A549 (cell line): ENCODE data around the gene TMED8. TPM values are rescaled to one million over a fixed set of nuclear protein-coding genes. Genes with fewer than 3 reads are reported as not detected.

ENCODE experiments used
- ATAC-seq, 2 experiments: fragments of 200-7000 bp in 1 of 2; fragments of >200 bp in 1 of 2; cut with Nextera tagmentation in 1 of 2; cut with Tn5 transposase in 1 of 2; 3 replicates each; pipeline versions ENCODE4 v1.8.0 to v1.9.1; 2018 to 2020; ENCODE audit warnings: mild to moderate bottlenecking in 1 of 2, moderate library complexity in 1 of 2
- CTCF ChIA-PET: fragments of 300-600 bp; sonication (Branson Sonifier 250); formaldehyde crosslinking; extraction: SDS; loops from one replicate; lab custom pipeline; 2021; ENCODE audit warnings: antibody characterized with exemption, inconsistent platforms; lab: Yijun Ruan, JAX
- POLR2A ChIA-PET: fragments of 350-600 bp; formaldehyde crosslinking; extraction: SDS; loops from one replicate; lab custom pipeline; 2021; ENCODE audit warnings: antibody characterized with exemption, inconsistent platforms; lab: Yijun Ruan, JAX
- DNase-seq, 2 experiments: peaks; one replicate each; pipeline versions ENCODE4 v3.0.0 to v3.0.0-alpha.2; 2011 to 2016; ENCODE audit warnings: low read depth in 1 of 2, low spot score in 1 of 2
- FAIRE-seq: peaks from 2 replicates; lab custom pipeline; 2011; peaks lifted over from hg19 to GRCh38; lab: Jason Lieb, UNC
- H3K27ac ChIP-seq, 2 experiments: fragments of >200 bp; sonication (Bioruptor Twin); formaldehyde crosslinking; 3 replicates each; pipeline ENCODE4 v1.5.1; 2016 to 2017
- H3K4me1 ChIP-seq: fragments of >200 bp; sonication (Bioruptor Twin); formaldehyde crosslinking; 3 replicates; pipeline ENCODE4 v1.6.1; 2016
- H3K4me2 ChIP-seq: fragments of >200 bp; sonication (Bioruptor Twin); formaldehyde crosslinking; 3 replicates; pipeline ENCODE4 v1.6.1; 2016
- H3K4me3 ChIP-seq: fragments of >200 bp; sonication (Bioruptor Twin); formaldehyde crosslinking; 3 replicates; pipeline ENCODE4 v1.5.1; 2016
- H3K9me3 ChIP-seq: fragments of >200 bp; sonication (Bioruptor Twin); formaldehyde crosslinking; 3 replicates; pipeline ENCODE4 v1.6.1; 2016
- ATOH8 ChIP-seq: fragments of 250-450 bp; sonication (Bioruptor Pico); IDR thresholded peaks from 2 replicates; pipeline ENCODE4 v1.5.0; 2020; ENCODE audit warnings: low read depth, mild to moderate bottlenecking, moderate library complexity
- BCL3 ChIP-seq: fragments of >200 bp; sonication (Bioruptor Twin); formaldehyde crosslinking; IDR thresholded peaks from 3 replicates; pipeline ENCODE4 v1.6.1; 2016
- CBX2 ChIP-seq: fragments of 200-600 bp; sonication (generic); IDR thresholded peaks from 2 replicates; pipeline ENCODE4 v1.6.1; 2016; ENCODE audit warnings: low read depth, mild to moderate bottlenecking, borderline replicate concordance
- CBX8 ChIP-seq: fragments of 200-600 bp; sonication (generic); IDR thresholded peaks from 2 replicates; pipeline ENCODE4 v1.6.1; 2016
- CEBPB ChIP-seq, 2 experiments: fragments of >200 bp in 1 of 2; sonication (Bioruptor Twin) in 1 of 2; formaldehyde crosslinking in 1 of 2; IDR thresholded peaks; 2 replicates each; pipeline ENCODE4 v1.6.1; 2012 to 2016
- CHD2 ChIP-seq: fragments of 150-350 bp; IDR thresholded peaks from 2 replicates; pipeline ENCODE4 v1.6.1; 2014; ENCODE audit warnings: low read length; ENCODE audit not compliant: partially characterized antibody
- E2F6 ChIP-seq: IDR thresholded peaks from 2 replicates; pipeline ENCODE4 v1.6.1; 2012; ENCODE audit warnings: low read depth, borderline replicate concordance
- EP300 ChIP-seq, 2 experiments: fragments of >200 bp; sonication (Bioruptor Twin); formaldehyde crosslinking; IDR thresholded peaks; 2 replicates in 1 of 2; 3 replicates in 1 of 2; pipeline ENCODE4 v1.6.1; 2016 to 2017
- FOSL2 ChIP-seq, 2 experiments: fragments of 450-650 bp in 1 of 2; fragments of >200 bp in 1 of 2; sonication (Bioruptor Twin) in 1 of 2; formaldehyde crosslinking; IDR thresholded peaks; 2 replicates each; pipeline versions ENCODE4 v1.5.0 to v1.6.1; 2016 to 2020; ENCODE audit warnings: mild to moderate bottlenecking in 1 of 2, moderate library complexity in 1 of 2
- FOXS1 ChIP-seq: fragments of 250-450 bp; sonication (Bioruptor Pico); IDR thresholded peaks from 2 replicates; pipeline ENCODE4 v1.5.0; 2020; ENCODE audit warnings: mild to moderate bottlenecking, moderate library complexity
- HEYL ChIP-seq: fragments of 250-450 bp; sonication (Bioruptor Pico); IDR thresholded peaks from 2 replicates; pipeline ENCODE4 v1.8.0; 2021; ENCODE audit warnings: mild to moderate bottlenecking, moderate library complexity
- HOXA7 ChIP-seq: fragments of 250-450 bp; sonication (Bioruptor Pico); IDR thresholded peaks from 2 replicates; pipeline ENCODE4 v1.5.0; 2020; ENCODE audit warnings: mild to moderate bottlenecking, moderate library complexity
- HOXB13 ChIP-seq: fragments of 250-450 bp; sonication (Bioruptor Pico); IDR thresholded peaks from 2 replicates; pipeline ENCODE4 v1.5.0; 2020; ENCODE audit warnings: low read depth, mild to moderate bottlenecking, moderate library complexity
- JUN ChIP-seq, 2 experiments: fragments of >200 bp; sonication (Bioruptor Twin); formaldehyde crosslinking; IDR thresholded peaks; 2 replicates in 1 of 2; 3 replicates in 1 of 2; pipeline ENCODE4 v1.6.1; 2016 to 2017
- KDM5A ChIP-seq: fragments of 200-600 bp; sonication (generic); IDR thresholded peaks from 2 replicates; pipeline ENCODE4 v1.6.1; 2016; ENCODE audit warnings: antibody characterized with exemption, mild to moderate bottlenecking
- MAX ChIP-seq: IDR thresholded peaks from 2 replicates; pipeline ENCODE4 v1.6.1; 2012
- PHF8 ChIP-seq: fragments of 200-600 bp; sonication (generic); IDR thresholded peaks from 2 replicates; pipeline ENCODE4 v1.6.1; 2016; ENCODE audit warnings: low read depth, mild to moderate bottlenecking, antibody characterized with exemption, moderate library complexity, borderline replicate concordance
- POLR2A ChIP-seq: IDR thresholded peaks from 2 replicates; pipeline ENCODE4 v1.6.1; 2012; ENCODE audit warnings: mild to moderate bottlenecking, low read length
- RAD21 ChIP-seq, 2 experiments: fragments of >200 bp in 1 of 2; sonication (Bioruptor Twin) in 1 of 2; formaldehyde crosslinking in 1 of 2; IDR thresholded peaks in 1 of 2; conservative IDR thresholded peaks in 1 of 2; 2 replicates in 1 of 2; 3 replicates in 1 of 2; pipeline ENCODE4 v1.6.1; 2012 to 2018; ENCODE audit warnings: inconsistent platforms in 1 of 2
- RARB ChIP-seq: fragments of 250-450 bp; sonication (Bioruptor Pico); IDR thresholded peaks from 2 replicates; pipeline ENCODE4 v1.8.0; 2021; ENCODE audit warnings: mild to moderate bottlenecking, moderate library complexity
- TP53 ChIP-seq: fragments of 250-450 bp; sonication (Bioruptor Pico); IDR thresholded peaks from 2 replicates; pipeline ENCODE4 v1.5.0; 2021; ENCODE audit warnings: mild to moderate bottlenecking, moderate library complexity
- ZC3H11A ChIP-seq: fragments of 450-650 bp; IDR thresholded peaks from 2 replicates; pipeline ENCODE4 v1.6.1; 2014; ENCODE audit warnings: antibody characterized with exemption, mild to moderate bottlenecking
- WGBS: methylation state at CpG from one replicate; pipeline ENCODE4 v1.1.6; 2017; ENCODE audit errors: missing lambda C conversion rate; 5-methylcytosine and 5-hydroxymethylcytosine counted together
- polyA plus RNA-seq, 4 experiments: library from polyadenylated mRNA; depleted of rRNA in 3 of 4; stranded (reverse); fragments of >200 nt; fragmentation: RNase III in 1 of 4; extraction: RNeasy Plus Mini Kit Qiagen cat#74134 plus additional on column Dnase treatment in 1 of 4; gene quantifications; 2 replicates in 3 of 4; 3 replicates in 1 of 4; pipeline ENCODE4 v1.2.3, GENCODE V29; 2011 to 2017
- TF ChIP-seq, protein P1 (sequence below): fragments of 200-600 bp; sonication (generic); IDR thresholded peaks from 2 replicates; pipeline ENCODE4 v1.6.1; 2016; ENCODE audit warnings: antibody characterized with exemption, mild to moderate bottlenecking, moderate library complexity
- TF ChIP-seq, protein P2 (sequence below): IDR thresholded peaks from 2 replicates; pipeline ENCODE4 v1.6.1; 2012
- TF ChIP-seq, protein P3 (sequence below): fragments of 150-350 bp; IDR thresholded peaks from 2 replicates; pipeline ENCODE4 v1.6.1; 2014; ENCODE audit warnings: low read depth, mild to moderate bottlenecking, low read length

TMED8 gene
- polyA plus RNA-seq, 2 of the 4 experiments (the other 2 are of a cell fraction) = 8.8 to 13.9 TPM

DNA sequence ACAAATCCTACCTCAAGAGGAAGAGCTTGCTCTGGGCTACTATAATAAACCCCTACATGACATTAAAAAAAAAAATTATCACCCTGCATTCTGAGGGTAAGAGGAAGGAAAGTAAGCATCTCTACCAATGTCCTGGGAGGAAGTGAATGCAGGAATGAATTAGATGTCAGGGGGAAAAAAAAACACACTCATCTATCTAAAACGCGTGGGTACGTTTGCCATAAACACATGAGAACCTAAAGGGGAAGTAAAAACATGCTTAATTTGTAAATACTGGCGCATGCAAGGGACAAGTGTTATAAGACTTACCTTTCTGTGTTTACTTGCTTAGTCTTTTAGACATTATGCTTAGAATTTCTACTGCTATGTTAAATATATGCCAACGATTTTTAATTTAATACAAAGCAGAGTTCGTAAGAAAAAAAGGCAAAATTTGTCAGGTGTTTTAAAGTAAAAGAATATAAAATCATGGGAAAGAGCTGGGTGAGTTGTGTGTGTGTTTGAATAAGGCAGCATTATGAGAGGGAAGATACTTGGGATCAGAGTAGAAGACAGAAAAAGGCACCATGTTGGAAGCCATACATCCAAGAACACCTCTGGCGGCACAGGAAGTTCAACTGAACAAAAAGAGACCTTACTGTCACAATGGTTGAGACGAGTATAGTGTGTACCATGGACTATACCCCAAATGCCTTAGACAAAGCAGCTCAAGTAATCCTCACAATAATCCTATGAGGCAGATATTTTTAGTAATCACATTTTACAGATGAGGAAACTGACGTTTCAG, 1.5 kb downstream of the TMED8 start:
- H3K4me1 ChIP-seq = peaks cover 13% of the 10 kb centered on the region; the same call in 2 of the 3 replicates
- 0 out of 3 replicates have a peak overlapping the region, but pooled peaks have one; percentile 91 for H3K4me3 ChIP-seq
- peak overlapping the region; percentile 87 for H3K4me2 ChIP-seq
- DNase-seq = no peak
- TF ChIP-seq RAD21 (conservative IDR thresholded peaks at IDR 0.05 in 1 of 2, IDR thresholded peaks at IDR 0.05 in 1 of 2) = no peak
- no peak for TF ChIP-seq JUN (IDR thresholded peaks at IDR 0.05)
- TF ChIP-seq PHF8 = no peak
- TF ChIP-seq CBX8 = no peak
- TF ChIP-seq HEYL (CRISPR knock-in tag) = no peak
- TF ChIP-seq TP53 (CRISPR knock-in tag) = no peak
- TF ChIP-seq FOSL2 (IDR thresholded peaks at IDR 0.05) = no peak
- TF ChIP-seq FOSL2 (CRISPR knock-in tag; IDR thresholded peaks at IDR 0.05) = no peak
- no peak for TF ChIP-seq EP300 (IDR thresholded peaks at IDR 0.05)
- TF ChIP-seq HOXA7 (CRISPR knock-in tag) = no peak
- no peak for TF ChIP-seq E2F6
- TF ChIP-seq CBX2 = no peak
- TF ChIP-seq FOXS1 (CRISPR knock-in tag) = no peak
- no peak for TF ChIP-seq POLR2A
- TF ChIP-seq BCL3 = no peak
- TF ChIP-seq, protein P1, sequence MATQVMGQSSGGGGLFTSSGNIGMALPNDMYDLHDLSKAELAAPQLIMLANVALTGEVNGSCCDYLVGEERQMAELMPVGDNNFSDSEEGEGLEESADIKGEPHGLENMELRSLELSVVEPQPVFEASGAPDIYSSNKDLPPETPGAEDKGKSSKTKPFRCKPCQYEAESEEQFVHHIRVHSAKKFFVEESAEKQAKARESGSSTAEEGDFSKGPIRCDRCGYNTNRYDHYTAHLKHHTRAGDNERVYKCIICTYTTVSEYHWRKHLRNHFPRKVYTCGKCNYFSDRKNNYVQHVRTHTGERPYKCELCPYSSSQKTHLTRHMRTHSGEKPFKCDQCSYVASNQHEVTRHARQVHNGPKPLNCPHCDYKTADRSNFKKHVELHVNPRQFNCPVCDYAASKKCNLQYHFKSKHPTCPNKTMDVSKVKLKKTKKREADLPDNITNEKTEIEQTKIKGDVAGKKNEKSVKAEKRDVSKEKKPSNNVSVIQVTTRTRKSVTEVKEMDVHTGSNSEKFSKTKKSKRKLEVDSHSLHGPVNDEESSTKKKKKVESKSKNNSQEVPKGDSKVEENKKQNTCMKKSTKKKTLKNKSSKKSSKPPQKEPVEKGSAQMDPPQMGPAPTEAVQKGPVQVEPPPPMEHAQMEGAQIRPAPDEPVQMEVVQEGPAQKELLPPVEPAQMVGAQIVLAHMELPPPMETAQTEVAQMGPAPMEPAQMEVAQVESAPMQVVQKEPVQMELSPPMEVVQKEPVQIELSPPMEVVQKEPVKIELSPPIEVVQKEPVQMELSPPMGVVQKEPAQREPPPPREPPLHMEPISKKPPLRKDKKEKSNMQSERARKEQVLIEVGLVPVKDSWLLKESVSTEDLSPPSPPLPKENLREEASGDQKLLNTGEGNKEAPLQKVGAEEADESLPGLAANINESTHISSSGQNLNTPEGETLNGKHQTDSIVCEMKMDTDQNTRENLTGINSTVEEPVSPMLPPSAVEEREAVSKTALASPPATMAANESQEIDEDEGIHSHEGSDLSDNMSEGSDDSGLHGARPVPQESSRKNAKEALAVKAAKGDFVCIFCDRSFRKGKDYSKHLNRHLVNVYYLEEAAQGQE = no peak
- TF ChIP-seq, all 56 proteins: peak for 0
- POLR2A ChIA-PET = no interaction called here
- ATAC-seq (no peak), FAIRE-seq (no peak)
- CTCF ChIA-PET = no interaction called here
- WGBS = 91% methylated on average over 9 of the region's 9 CpGs
- Histone ChIP-seq H3K27ac (no peak overlapping the region), H3K9me3 (no peaks in the 10 kb centered on the region)

- ChIA-PET POLR2A (no interaction called here), CTCF (no interaction called here)
- H3K4me1 ChIP-seq = peaks cover 9% of the 10 kb centered on the region; the same call in 2 of the 3 replicates
- no peak overlapping the region for H3K4me2 ChIP-seq
- TF ChIP-seq MAX (no peak), KDM5A (no peak), FOXS1 (CRISPR knock-in tag) (no peak), HOXB13 (CRISPR knock-in tag) (no peak), ZC3H11A (no peak), HOXA7 (CRISPR knock-in tag) (no peak), ATOH8 (CRISPR knock-in tag) (no peak), CHD2 (no peak), RARB (no peak), CEBPB (IDR thresholded peaks at IDR 0.05) (no peak)
- TF ChIP-seq, protein P2, sequence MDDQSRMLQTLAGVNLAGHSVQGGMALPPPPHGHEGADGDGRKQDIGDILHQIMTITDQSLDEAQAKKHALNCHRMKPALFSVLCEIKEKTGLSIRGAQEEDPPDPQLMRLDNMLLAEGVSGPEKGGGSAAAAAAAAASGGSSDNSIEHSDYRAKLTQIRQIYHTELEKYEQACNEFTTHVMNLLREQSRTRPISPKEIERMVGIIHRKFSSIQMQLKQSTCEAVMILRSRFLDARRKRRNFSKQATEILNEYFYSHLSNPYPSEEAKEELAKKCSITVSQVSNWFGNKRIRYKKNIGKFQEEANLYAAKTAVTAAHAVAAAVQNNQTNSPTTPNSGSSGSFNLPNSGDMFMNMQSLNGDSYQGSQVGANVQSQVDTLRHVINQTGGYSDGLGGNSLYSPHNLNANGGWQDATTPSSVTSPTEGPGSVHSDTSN = no peak
- TF ChIP-seq, protein P3, sequence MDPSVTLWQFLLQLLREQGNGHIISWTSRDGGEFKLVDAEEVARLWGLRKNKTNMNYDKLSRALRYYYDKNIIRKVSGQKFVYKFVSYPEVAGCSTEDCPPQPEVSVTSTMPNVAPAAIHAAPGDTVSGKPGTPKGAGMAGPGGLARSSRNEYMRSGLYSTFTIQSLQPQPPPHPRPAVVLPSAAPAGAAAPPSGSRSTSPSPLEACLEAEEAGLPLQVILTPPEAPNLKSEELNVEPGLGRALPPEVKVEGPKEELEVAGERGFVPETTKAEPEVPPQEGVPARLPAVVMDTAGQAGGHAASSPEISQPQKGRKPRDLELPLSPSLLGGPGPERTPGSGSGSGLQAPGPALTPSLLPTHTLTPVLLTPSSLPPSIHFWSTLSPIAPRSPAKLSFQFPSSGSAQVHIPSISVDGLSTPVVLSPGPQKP = no peak
- FAIRE-seq (no peak), DNase-seq (no peak), ATAC-seq (no peak)
- 70% methylated on average over 4 of the region's 4 CpGs for WGBS
- no peak overlapping the region for H3K4me3 ChIP-seq
- no peak overlapping the region for H3K27ac ChIP-seq
- no peaks in the 10 kb centered on the region for H3K9me3 ChIP-seq
Measured at GRCh38 chr14:77372304-77372841, 4.5 kb downstream of the TMED8 start.
